Measurements from ENCODE around the gene ITGB1BP1. TPM values are rescaled to one million over a fixed set of nuclear protein-coding genes. Genes with fewer than 3 reads are reported as not detected.

The ITGB1BP1 gene
- total RNA-seq, 1 experiment from 2014 or later: 93.1 TPM

DNA sequence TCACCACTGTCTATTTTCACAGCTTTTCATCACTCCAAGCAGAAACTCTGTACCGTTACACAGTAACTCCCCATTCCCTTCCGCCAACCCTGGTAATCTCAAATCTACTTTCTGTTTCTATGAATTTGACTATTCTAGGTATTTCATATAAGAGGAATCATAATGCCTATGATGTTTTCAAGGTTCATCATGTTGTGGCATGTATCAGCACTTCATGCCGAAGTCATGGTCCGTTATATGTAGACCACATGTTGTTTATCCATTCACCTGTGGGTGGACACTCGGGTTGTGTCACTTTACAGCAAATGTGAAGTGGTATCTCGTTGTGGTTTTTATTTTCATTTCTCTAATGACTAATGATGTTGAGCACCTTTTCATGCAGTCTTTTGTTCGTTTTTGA is 21.8 kb upstream of the ITGB1BP1 start:
- BruUV-seq (replicated peaks): no TSS peak
- H3K36me3 Mint-ChIP-seq (ENCODE audit: insufficient read depth, unreplicated experiment): peaks cover 16% of the 10 kb centered on the region

DNA sequence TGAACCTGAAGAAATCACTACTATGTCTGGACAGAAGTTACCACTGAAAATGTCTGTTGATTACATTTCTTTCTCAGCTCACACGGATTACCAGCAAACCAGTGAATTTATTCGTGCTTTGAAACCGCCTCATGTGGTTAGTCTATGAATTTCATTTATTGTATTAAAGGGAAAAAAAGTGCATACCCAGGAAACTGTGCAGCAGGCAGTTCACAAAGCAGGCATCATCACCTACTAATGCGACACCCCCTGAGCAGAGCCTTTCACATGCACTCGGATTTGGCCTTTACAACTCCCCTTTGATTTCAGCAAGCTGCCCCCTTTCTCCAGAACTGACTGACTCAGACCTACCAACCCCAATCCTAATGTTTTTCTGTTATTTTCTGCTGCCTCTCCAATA is 20.2 kb upstream of the ITGB1BP1 start:
- Mint-ChIP-seq H3K9me3 (ENCODE audit: low read depth, unreplicated experiment) (no peaks in the 10 kb centered on the region), H3K4me3 (ENCODE audit: low read depth, unreplicated experiment) (no peak overlapping the region), H3K36me3 (ENCODE audit: insufficient read depth, unreplicated experiment) (peaks cover 23% of the 10 kb centered on the region), H3K27me3 (ENCODE audit: unreplicated experiment) (no peaks in the 10 kb centered on the region), H3K4me1 (ENCODE audit: low read depth, unreplicated experiment) (no peaks in the 10 kb centered on the region), H3K27ac (ENCODE audit: unreplicated experiment) (no peak overlapping the region)
- no peak for DNase-seq
- no TSS peak for BruUV-seq (replicated peaks)
- CTCF ChIA-PET: no interaction called here
- intact Hi-C loops (cut with micrococcal nuclease; ENCODE audit: unreplicated experiment): no loop called here
- TF ChIP-seq, protein P1, sequence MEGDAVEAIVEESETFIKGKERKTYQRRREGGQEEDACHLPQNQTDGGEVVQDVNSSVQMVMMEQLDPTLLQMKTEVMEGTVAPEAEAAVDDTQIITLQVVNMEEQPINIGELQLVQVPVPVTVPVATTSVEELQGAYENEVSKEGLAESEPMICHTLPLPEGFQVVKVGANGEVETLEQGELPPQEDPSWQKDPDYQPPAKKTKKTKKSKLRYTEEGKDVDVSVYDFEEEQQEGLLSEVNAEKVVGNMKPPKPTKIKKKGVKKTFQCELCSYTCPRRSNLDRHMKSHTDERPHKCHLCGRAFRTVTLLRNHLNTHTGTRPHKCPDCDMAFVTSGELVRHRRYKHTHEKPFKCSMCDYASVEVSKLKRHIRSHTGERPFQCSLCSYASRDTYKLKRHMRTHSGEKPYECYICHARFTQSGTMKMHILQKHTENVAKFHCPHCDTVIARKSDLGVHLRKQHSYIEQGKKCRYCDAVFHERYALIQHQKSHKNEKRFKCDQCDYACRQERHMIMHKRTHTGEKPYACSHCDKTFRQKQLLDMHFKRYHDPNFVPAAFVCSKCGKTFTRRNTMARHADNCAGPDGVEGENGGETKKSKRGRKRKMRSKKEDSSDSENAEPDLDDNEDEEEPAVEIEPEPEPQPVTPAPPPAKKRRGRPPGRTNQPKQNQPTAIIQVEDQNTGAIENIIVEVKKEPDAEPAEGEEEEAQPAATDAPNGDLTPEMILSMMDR (IDR thresholded peaks at IDR 0.05; ENCODE audit: unreplicated experiment): no peak

More for the DNA sequence above, 21.8 kb upstream of the ITGB1BP1 start:
- H3K27me3 Mint-ChIP-seq (ENCODE audit: unreplicated experiment): no peaks in the 10 kb centered on the region
- CTCF ChIA-PET: no interaction called here
- H3K4me3 Mint-ChIP-seq (ENCODE audit: low read depth, unreplicated experiment): no peak overlapping the region
- intact Hi-C loops (cut with micrococcal nuclease; ENCODE audit: unreplicated experiment): no loop called here
- H3K9me3 Mint-ChIP-seq (ENCODE audit: low read depth, unreplicated experiment): no peaks in the 10 kb centered on the region
- no peak for DNase-seq
- no peak overlapping the region for H3K27ac Mint-ChIP-seq (ENCODE audit: unreplicated experiment)
- TF ChIP-seq, protein P1 (IDR thresholded peaks at IDR 0.05; ENCODE audit: unreplicated experiment): no peak
- no peaks in the 10 kb centered on the region for H3K4me1 Mint-ChIP-seq (ENCODE audit: low read depth, unreplicated experiment)

GRCh38 chr2:9441556-9441955 is 18.2 kb upstream of the ITGB1BP1 start:
- Mint-ChIP-seq H3K36me3 (ENCODE audit: insufficient read depth, unreplicated experiment) (peaks cover 24% of the 10 kb centered on the region), H3K9me3 (ENCODE audit: low read depth, unreplicated experiment) (no peaks in the 10 kb centered on the region), H3K27ac (ENCODE audit: unreplicated experiment) (no peak overlapping the region), H3K27me3 (ENCODE audit: unreplicated experiment) (no peaks in the 10 kb centered on the region), H3K4me1 (ENCODE audit: low read depth, unreplicated experiment) (no peaks in the 10 kb centered on the region), H3K4me3 (ENCODE audit: low read depth, unreplicated experiment) (no peak overlapping the region)
- intact Hi-C loops (cut with micrococcal nuclease; ENCODE audit: unreplicated experiment): no loop called here
- no peak for DNase-seq
- no TSS peak for BruUV-seq (replicated peaks)
- CTCF ChIA-PET: no interaction called here
- TF ChIP-seq, protein P1 (IDR thresholded peaks at IDR 0.05; ENCODE audit: unreplicated experiment): no peak

DNA sequence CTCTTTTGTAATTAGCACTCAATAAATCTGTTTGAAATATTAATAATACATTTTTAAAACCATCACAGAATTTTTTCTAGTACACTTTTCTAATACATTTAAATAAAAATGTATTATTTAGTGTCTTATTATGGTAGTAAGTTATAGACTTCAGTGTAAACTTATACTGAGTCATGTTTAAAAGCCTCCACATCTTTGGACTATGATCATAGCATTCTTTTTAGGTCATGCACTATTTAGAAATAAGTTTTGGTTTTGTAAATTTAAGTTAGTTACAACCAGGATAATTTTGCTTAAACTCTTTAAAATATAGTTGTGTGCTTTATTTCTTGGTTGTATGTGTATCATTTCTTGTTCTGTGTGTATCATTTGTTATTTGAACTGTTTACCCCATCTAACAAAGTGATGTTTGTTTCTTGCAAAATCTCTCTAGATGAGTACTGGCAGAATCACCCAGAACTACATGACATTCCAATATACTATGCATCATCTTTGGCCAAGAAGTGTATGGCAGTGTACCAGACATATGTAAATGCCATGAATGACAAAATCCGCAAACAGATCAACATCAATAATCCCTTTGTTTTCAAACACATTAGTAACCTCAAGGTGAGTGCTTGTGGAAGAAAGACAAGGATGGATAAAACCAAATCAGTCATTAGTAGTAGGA is 16.9 kb upstream of the ITGB1BP1 start:
- H3K9me3 Mint-ChIP-seq (ENCODE audit: low read depth, unreplicated experiment): no peaks in the 10 kb centered on the region
- TF ChIP-seq, protein P1 (IDR thresholded peaks at IDR 0.05; ENCODE audit: unreplicated experiment): no peak
- H3K27me3 Mint-ChIP-seq (ENCODE audit: unreplicated experiment): no peaks in the 10 kb centered on the region
- intact Hi-C loops (cut with micrococcal nuclease; ENCODE audit: unreplicated experiment): no loop called here
- no peaks in the 10 kb centered on the region for H3K4me1 Mint-ChIP-seq (ENCODE audit: low read depth, unreplicated experiment)
- H3K27ac Mint-ChIP-seq (ENCODE audit: unreplicated experiment): no peak overlapping the region
- no peak overlapping the region for H3K4me3 Mint-ChIP-seq (ENCODE audit: low read depth, unreplicated experiment)
- BruUV-seq (replicated peaks): no TSS peak
- no peak for DNase-seq
- peaks cover 24% of the 10 kb centered on the region for H3K36me3 Mint-ChIP-seq (ENCODE audit: insufficient read depth, unreplicated experiment)
- CTCF ChIA-PET: no interaction called here
